Stromal cell of bone marrow (primary cell): ENCODE data around the gene CFI.

Experiments
- DNase-seq: peaks from one replicate; pipeline ENCODE4 v3.0.0-alpha.2; 2012; ENCODE audit warnings: low read depth

Gene CFI

GRCh38 chr4:109730619-109731545, 70.9 kb downstream of the CFI start:
- no peak for DNase-seq

GRCh38 chr4:109729718-109730618, 71.8 kb downstream of the CFI start, which contains the start of gene PLA2G12A:
TSS of gene PLA2G12A (minus strand) at chr4:109730070. CDS start at chr4:109729809, 261 bp downstream.
- DNase-seq: peak; percentile 33

- no peak for DNase-seq
Observed at GRCh38 chr4:109729117-109729717, 72.6 kb downstream of the CFI start.

- DNase-seq: no peak
Observed at GRCh38 chr4:109728385-109728784, 73.4 kb downstream of the CFI start.

- DNase-seq: no peak
Observed at GRCh38 chr4:109723110-109723509, 78.7 kb downstream of the CFI start.

GRCh38 chr4:109722357-109722756, 79.4 kb downstream of the CFI start:
- DNase-seq: no peak

GRCh38 chr4:109721033-109721432, 80.8 kb downstream of the CFI start:
- no peak for DNase-seq

GRCh38 chr4:109719604-109720003, 82.2 kb downstream of the CFI start:
- no peak for DNase-seq

- DNase-seq: no peak
Observed at GRCh38 chr4:109718759-109719158, 83.0 kb downstream of the CFI start.

- no peak for DNase-seq
Observed at GRCh38 chr4:109713500-109713899, 88.3 kb downstream of the CFI start.

GRCh38 chr4:109708990-109709389, 92.8 kb downstream of the CFI start:
- DNase-seq: no peak

- no peak for DNase-seq
Observed at GRCh38 chr4:109708435-109708834, 93.4 kb downstream of the CFI start.

GRCh38 chr4:109703664-109704361, 98.0 kb downstream of the CFI start:
- no peak for DNase-seq

GRCh38 chr4:109702950-109703663, 98.7 kb downstream of the CFI start, which contains the start of gene CASP6:
TSS of gene CASP6 (minus strand) at chr4:109703445. CDS start at chr4:109703395, 50 bp downstream.
- peak; percentile 63 for DNase-seq

GRCh38 chr4:109701566-109702410, 100.0 kb downstream of the CFI start:
- DNase-seq: no peak

- DNase-seq: no peak
Observed at GRCh38 chr4:109699553-109700225, 102.1 kb downstream of the CFI start.

- DNase-seq: no peak
Observed at GRCh38 chr4:109698656-109699055, 103.1 kb downstream of the CFI start.

GRCh38 chr4:109691411-109691920, 110.3 kb downstream of the CFI start:
- no peak for DNase-seq
